GM12865 (cell line): ENCODE measurements around the gene GBP7.

Source experiments
- DNase-seq: peaks from one replicate; pipeline ENCODE4 v3.0.0; 2010; ENCODE audit warnings: low read depth
- H3K4me3 ChIP-seq: 2 replicates; pipeline ENCODE4 v1.5.1; 2011; ENCODE audit warnings: mild to moderate bottlenecking, low read depth, low read length, control low read depth
- TF ChIP-seq, protein P1 (sequence below): IDR thresholded peaks from 2 replicates; pipeline ENCODE4 v1.5.1; 2011; ENCODE audit warnings: low read length, control low read depth, low read depth, inconsistent platforms; ENCODE audit not compliant: insufficient read depth; ENCODE audit errors: missing control alignments

Gene GBP7

DNA sequence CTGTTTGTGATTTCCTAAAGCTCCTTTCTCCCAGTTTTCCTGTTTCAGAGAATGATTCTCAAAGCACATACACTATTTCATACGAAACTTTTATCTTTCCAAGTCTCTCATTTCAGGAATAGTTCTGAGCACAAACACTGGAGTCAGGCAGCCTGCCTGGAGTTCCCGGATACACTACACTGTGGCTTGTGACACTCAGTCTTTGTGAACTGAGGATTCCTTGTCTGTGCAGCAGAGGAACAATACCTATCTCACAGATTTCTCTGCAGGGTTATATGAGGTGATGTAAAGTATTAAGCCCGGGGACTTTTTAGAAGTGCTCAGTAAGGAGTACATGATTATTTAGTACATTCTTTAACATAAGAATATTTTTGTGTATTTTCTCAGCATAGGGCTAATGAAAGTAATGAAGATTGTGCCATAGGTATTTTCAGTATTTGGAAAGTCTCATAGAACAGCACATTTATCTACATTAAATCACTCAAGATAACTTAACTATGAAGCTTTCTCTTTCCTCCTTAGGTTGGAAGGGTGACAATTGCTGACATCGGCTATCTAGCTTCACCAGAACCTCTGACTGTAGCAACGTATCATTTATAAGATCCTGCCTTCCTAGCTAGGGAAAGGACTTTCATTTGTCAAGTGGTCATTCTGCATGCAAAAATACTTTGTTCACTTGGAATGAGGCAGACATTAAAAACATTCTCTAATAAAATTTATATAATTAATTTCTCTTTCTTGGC, 62.8 kb downstream of the GBP7 start:
- DNase-seq: no peak
- no peak overlapping the region for H3K4me3 ChIP-seq
- TF ChIP-seq, protein P1, sequence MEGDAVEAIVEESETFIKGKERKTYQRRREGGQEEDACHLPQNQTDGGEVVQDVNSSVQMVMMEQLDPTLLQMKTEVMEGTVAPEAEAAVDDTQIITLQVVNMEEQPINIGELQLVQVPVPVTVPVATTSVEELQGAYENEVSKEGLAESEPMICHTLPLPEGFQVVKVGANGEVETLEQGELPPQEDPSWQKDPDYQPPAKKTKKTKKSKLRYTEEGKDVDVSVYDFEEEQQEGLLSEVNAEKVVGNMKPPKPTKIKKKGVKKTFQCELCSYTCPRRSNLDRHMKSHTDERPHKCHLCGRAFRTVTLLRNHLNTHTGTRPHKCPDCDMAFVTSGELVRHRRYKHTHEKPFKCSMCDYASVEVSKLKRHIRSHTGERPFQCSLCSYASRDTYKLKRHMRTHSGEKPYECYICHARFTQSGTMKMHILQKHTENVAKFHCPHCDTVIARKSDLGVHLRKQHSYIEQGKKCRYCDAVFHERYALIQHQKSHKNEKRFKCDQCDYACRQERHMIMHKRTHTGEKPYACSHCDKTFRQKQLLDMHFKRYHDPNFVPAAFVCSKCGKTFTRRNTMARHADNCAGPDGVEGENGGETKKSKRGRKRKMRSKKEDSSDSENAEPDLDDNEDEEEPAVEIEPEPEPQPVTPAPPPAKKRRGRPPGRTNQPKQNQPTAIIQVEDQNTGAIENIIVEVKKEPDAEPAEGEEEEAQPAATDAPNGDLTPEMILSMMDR: no peak

DNA sequence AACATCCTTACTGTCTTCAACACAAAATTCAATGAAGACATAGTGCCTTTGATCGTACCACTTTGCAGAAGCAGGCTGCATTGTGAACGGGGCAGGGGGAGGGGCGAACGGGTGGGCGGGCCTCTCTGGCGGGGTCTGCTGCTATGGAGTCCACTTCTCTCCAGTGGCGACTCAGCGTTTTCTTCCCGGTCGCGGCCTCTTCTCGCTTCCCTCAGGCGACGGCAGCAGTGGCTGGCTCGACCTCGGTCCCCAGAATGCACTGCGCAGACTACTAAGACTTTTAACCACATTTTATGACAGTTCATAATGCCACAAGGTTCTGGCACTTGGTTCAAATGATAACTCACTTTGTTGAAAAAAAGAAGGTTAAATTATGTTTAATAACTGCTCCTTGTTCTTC, 71.1 kb downstream of the GBP7 start:
- no peak for DNase-seq
- TF ChIP-seq, protein P1: no peak
- no peak overlapping the region for H3K4me3 ChIP-seq

DNA sequence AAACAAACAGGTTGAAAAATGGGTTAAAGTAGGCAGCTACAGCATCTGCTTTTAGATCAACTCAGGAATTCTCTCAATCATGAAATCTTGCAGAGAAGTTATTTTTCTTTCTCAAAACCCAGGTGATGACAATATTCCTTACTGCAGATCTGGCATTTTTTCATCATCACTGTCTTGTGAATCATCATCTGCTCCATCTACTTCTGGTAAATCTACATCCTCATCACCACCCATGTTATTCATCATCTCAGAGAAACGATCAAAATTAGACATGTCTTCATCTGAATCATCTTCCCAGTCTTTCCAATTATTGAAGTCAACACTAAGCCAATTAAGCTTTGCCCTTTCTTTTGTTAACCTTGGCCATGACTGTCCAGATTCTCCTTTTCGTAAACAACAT, 71.7 kb downstream of the GBP7 start:
- DNase-seq: no peak
- TF ChIP-seq, protein P1: no peak
- no peak overlapping the region for H3K4me3 ChIP-seq

DNA sequence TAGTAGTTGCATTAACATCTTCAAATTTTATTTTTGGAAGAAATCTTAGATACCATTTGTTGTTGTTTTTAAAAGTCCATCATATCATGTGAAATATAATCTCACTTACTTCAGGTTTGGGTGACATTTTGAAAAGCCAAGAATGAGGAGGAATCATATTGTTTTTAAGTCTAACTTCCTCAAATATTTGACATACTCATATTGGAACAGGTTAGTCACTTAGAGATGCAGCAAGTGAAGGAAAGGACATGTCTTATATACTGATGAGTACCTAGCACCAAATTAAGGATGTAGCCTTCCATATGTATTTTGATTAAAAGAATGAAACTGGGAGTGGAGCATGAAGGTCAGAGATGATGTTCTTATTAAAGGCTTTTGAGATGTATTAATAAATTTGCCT, 73.8 kb downstream of the GBP7 start:
- TF ChIP-seq, protein P1: no peak
- no peak overlapping the region for H3K4me3 ChIP-seq
- no peak for DNase-seq

DNA sequence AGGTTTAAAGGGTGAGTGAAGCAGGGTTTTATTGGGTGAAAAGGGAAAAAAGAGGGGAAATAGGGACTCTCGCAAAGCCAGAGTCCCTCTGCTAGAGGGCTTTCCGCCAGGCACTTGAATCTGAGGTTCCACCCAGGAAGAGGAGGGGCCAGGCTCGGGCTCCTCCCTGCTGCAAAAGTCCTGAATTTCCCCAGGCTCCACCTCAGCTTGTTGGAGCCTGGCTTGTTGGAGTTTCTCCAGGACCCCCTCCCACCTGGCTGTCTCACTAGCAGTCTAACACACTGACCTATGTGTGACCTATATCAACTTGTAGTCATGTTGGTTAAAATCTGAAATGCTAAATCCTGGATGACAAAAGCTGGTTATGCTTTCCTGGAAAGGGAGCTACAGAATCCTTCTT, 75.4 kb downstream of the GBP7 start:
- TF ChIP-seq, protein P1: no peak
- DNase-seq: no peak
- no peak overlapping the region for H3K4me3 ChIP-seq

DNA sequence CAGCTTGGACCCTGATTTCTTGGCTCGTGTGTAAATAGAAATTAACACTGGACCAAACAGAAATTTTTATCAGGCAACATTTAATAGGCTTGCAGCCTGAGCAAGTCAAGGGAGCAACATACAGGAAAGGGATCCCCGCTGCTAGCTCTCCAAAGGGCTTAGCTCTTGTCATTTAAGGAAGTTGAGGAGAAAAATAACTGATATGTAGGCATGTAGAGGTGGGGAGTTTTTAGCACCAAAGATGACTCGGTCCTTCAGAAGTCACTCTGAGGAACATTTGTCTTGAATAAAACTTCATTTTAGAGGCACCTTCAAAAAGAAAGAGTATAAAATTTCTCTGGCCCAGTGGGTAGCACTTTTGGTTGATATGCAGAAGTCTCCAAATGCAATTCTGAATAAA, 76.9 kb downstream of the GBP7 start:
- H3K4me3 ChIP-seq: no peak overlapping the region
- TF ChIP-seq, protein P1: no peak
- no peak for DNase-seq

DNA sequence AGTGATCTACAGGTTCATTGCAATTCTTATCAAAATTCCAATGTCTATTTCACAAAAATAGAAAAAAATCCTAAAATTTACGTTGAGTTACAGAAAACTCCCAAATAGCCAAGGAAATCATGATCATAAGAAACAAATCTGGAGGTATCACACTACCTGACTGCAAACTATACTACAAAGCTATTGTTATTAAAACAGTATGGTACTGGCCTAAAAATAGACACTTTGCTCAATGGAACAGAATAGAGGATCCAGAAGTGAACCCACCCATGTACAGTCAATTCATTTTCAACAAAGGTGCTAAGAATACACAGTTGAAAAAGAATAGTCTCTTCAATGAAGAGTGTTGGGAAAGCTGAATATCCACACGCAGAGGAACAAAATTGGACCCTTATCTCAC, 80.1 kb downstream of the GBP7 start:
- DNase-seq: no peak
- TF ChIP-seq, protein P1: no peak
- no peak overlapping the region for H3K4me3 ChIP-seq
